ENCODE data around the gene ZBTB22.

The ZBTB22 gene

GRCh38 chr6:33280539-33280938 is 37.0 kb downstream of the ZBTB22 start:
- no peaks in the 10 kb centered on the region for H3K9me2 ChIP-seq (replicated peaks; ENCODE audit: insufficient read depth, low read length)
- no peaks in the 10 kb centered on the region for H3K27me3 ChIP-seq (ENCODE audit: low read length)
- no peaks in the 10 kb centered on the region for H4K20me1 ChIP-seq (ENCODE audit: low read depth, low read length)
- no peak overlapping the region for H3K4me2 ChIP-seq (ENCODE audit: low read depth, low read length, poor library complexity, severe bottlenecking)
- no peaks in the 10 kb centered on the region for H3K9me3 ChIP-seq (ENCODE audit: insufficient read depth, low read length)
- peaks cover 12% of the 10 kb centered on the region; the same call in 1 of the 2 replicates for H3K36me3 ChIP-seq (ENCODE audit: low read length)
- H3K9ac ChIP-seq (ENCODE audit: low read length), result no peak overlapping the region
- H3K79me2 ChIP-seq (ENCODE audit: insufficient read depth, low read length), result peaks cover under 1% of the 10 kb centered on the region; the same call in 1 of the 2 replicates
- H3K4me3 ChIP-seq (ENCODE audit: insufficient read depth, low read length, poor library complexity, severe bottlenecking), result no peak overlapping the region
- H3F3A ChIP-seq (ENCODE audit: insufficient read depth), result peaks cover 51% of the 10 kb centered on the region
- H3K27ac ChIP-seq (ENCODE audit: low read depth, low read length), result no peak overlapping the region
- no peak overlapping the region for H2AFZ ChIP-seq (ENCODE audit: low read depth, low read length, severe bottlenecking)
- TF ChIP-seq CTCF (IDR thresholded peaks at IDR 0.05; ENCODE audit: insufficient read depth, low read length, poor library complexity, severe bottlenecking), result no peak
- TF ChIP-seq EZH2phosphoT487 (conservative IDR thresholded peaks at IDR 0.05; ENCODE audit: low read length), result no peak

- Histone ChIP-seq H3K27me3 (ENCODE audit: low read length) (no peaks in the 10 kb centered on the region), H3K9ac (ENCODE audit: low read length) (no peak overlapping the region), H3K4me3 (ENCODE audit: insufficient read depth, low read length, poor library complexity, severe bottlenecking) (no peak overlapping the region), H3K4me2 (ENCODE audit: low read depth, low read length, poor library complexity, severe bottlenecking) (no peak overlapping the region), H3K79me2 (ENCODE audit: insufficient read depth, low read length) (peaks cover 6% of the 10 kb centered on the region), H3K9me2 (replicated peaks; ENCODE audit: insufficient read depth, low read length) (no peaks in the 10 kb centered on the region), H4K20me1 (ENCODE audit: low read depth, low read length) (no peaks in the 10 kb centered on the region; the same call in 1 of the 2 replicates), H3K27ac (ENCODE audit: low read depth, low read length) (no peak overlapping the region), H3K9me3 (ENCODE audit: insufficient read depth, low read length) (no peaks in the 10 kb centered on the region), H2AFZ (ENCODE audit: low read depth, low read length, severe bottlenecking) (no peak overlapping the region), H3K36me3 (ENCODE audit: low read length) (peaks cover 14% of the 10 kb centered on the region; the same call in 1 of the 2 replicates), H3F3A (ENCODE audit: insufficient read depth) (peaks cover 56% of the 10 kb centered on the region)
- TF ChIP-seq CTCF (IDR thresholded peaks at IDR 0.05; ENCODE audit: insufficient read depth, low read length, poor library complexity, severe bottlenecking) (peak; percentile 56), EZH2phosphoT487 (conservative IDR thresholded peaks at IDR 0.05; ENCODE audit: low read length) (no peak)
These were observed 37.5 kb downstream of the ZBTB22 start for GRCh38 chr6:33279971-33280511.

GRCh38 chr6:33279257-33279695 is 38.3 kb downstream of the ZBTB22 start:
- Histone ChIP-seq H3K9me3 (ENCODE audit: insufficient read depth, low read length) (no peaks in the 10 kb centered on the region), H3K79me2 (ENCODE audit: insufficient read depth, low read length) (peaks cover 13% of the 10 kb centered on the region), H3K9ac (ENCODE audit: low read length) (no peak overlapping the region), H4K20me1 (ENCODE audit: low read depth, low read length) (peaks cover 5% of the 10 kb centered on the region; the same call in 1 of the 2 replicates), H3K4me2 (ENCODE audit: low read depth, low read length, poor library complexity, severe bottlenecking) (no peak overlapping the region), H3F3A (ENCODE audit: insufficient read depth) (peaks cover 64% of the 10 kb centered on the region), H3K9me2 (replicated peaks; ENCODE audit: insufficient read depth, low read length) (no peaks in the 10 kb centered on the region), H3K4me3 (ENCODE audit: insufficient read depth, low read length, poor library complexity, severe bottlenecking) (no peak overlapping the region), H3K27ac (ENCODE audit: low read depth, low read length) (no peak overlapping the region), H2AFZ (ENCODE audit: low read depth, low read length, severe bottlenecking) (no peak overlapping the region), H3K36me3 (ENCODE audit: low read length) (peaks cover 14% of the 10 kb centered on the region; the same call in 1 of the 2 replicates), H3K27me3 (ENCODE audit: low read length) (no peaks in the 10 kb centered on the region)
- TF ChIP-seq EZH2phosphoT487 (conservative IDR thresholded peaks at IDR 0.05; ENCODE audit: low read length), result no peak
- no peak for TF ChIP-seq CTCF (IDR thresholded peaks at IDR 0.05; ENCODE audit: insufficient read depth, low read length, poor library complexity, severe bottlenecking)

Measured in SU-DHL-6 (cell line).